Central memory CD8-positive, alpha-beta T cell (primary cell): ENCODE results near the gene CSTF3.
"Not testable (repeated sequence)": the region's sequence is repeated elsewhere in the genome, so short reads cannot be mapped to it uniquely, and the experiment has no call there.

ENCODE experiments used
- ATAC-seq: fragments of 150-1000 bp; cut with Tn5 transposase; replicated peaks from 2 replicates; pipeline ENCODE4 v1.10.0; 2022; ENCODE audit warnings: mild to moderate bottlenecking, moderate FRiP score, moderate number of reproducible peaks; ENCODE audit not compliant: poor library complexity, severe bottlenecking; ENCODE audit errors: extremely low read depth
- DNase-seq, 2 donors: peaks; one replicate each; pipeline ENCODE4 v3.0.0; 2021; ENCODE audit warnings: low spot score in 2 of 2
- H3K27ac Mint-ChIP-seq: one replicate; pipeline ENCODE4 v1.8.0; 2022; ENCODE audit warnings: low read depth, mild to moderate bottlenecking, moderate library complexity, mixed read lengths
- H3K27me3 Mint-ChIP-seq: one replicate; pipeline ENCODE4 v1.8.0; 2022; ENCODE audit warnings: mixed read lengths
- H3K36me3 Mint-ChIP-seq: one replicate; pipeline ENCODE4 v1.8.0; 2022; ENCODE audit warnings: mild to moderate bottlenecking, moderate library complexity, mixed read lengths; ENCODE audit not compliant: insufficient read depth
- H3K4me1 Mint-ChIP-seq: one replicate; pipeline ENCODE4 v1.8.0; 2022; ENCODE audit warnings: mixed read lengths
- H3K4me3 Mint-ChIP-seq: one replicate; pipeline ENCODE4 v1.8.0; 2022; ENCODE audit warnings: mild to moderate bottlenecking, moderate library complexity, mixed read lengths
- H3K9me3 Mint-ChIP-seq: one replicate; pipeline ENCODE4 v1.8.0; 2022; ENCODE audit warnings: mixed read lengths

The CSTF3 gene

DNA sequence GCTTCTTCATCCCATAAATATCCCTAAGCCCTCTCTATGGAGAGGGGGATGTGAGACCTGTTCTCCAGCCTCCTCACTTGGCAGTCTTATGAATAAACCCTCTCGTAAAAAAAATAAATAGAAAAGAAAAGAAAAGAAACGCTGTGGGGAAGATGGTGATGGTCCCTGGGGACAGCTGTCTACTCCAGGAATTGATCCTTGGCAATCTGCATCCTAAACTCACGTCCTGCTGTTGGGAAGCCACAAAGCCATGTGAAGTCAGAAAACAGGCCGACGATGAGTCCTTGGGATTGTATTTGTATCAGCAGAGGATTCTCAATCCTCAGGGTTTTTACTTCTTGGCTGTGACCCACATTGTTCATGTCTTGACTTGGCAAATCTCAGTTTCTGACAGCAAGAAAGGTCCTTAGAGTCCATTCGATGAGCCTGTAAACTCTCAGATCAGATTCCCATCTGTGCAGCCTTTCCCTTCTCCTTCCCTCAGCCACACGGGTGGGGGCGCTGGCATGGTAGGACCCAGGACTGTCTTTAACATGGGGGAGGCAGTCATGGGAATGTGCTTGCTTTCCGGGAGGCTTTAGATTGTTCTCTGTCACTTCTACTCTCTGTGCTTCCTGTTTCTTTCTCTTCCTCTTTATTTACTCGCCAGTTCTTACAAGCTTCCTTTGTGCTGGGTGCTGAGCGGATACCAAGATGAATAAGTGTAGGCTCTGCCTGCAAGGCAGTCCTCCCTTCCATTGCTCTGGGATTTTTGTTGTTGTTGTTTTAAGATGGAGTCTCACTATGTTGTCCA, 97.1 kb downstream of the CSTF3 start:
- Mint-ChIP-seq H3K27me3 (no peaks in the 10 kb centered on the region), H3K9me3 (no peaks in the 10 kb centered on the region), H3K27ac (peak overlapping the region; percentile 78), H3K4me3 (peak overlapping the region; percentile 4), H3K36me3 (peaks cover 30% of the 10 kb centered on the region), H3K4me1 (peaks cover 26% of the 10 kb centered on the region)
- no peak for ATAC-seq
- no peak for DNase-seq

GRCh38 chr11:33063326-33063881, 97.9 kb downstream of the CSTF3 start:
- DNase-seq (no peak), ATAC-seq (peak; percentile 14)
- Mint-ChIP-seq H3K4me1 (peaks cover 26% of the 10 kb centered on the region), H3K36me3 (peaks cover 35% of the 10 kb centered on the region), H3K27me3 (no peaks in the 10 kb centered on the region), H3K9me3 (no peaks in the 10 kb centered on the region), H3K27ac (peak overlapping the region; percentile 78), H3K4me3 (no peak overlapping the region)

DNA sequence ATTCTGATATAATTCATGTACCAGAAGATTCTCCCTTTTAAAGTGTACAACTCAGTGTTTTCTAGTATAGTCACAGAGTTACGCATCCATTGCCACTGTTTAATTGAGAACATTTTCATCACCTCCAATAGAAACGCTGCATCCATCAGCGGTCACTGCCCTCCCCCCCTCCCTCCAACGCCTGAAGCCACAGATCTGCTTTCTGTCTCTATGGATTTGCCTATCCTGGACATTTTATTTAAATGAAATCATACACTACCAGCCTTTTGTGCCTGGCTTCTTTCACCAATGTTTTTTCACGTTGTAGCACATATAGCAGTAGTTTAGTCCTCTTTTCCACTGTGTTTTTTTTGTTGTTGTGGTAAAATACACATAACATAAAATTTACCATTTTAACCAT, 99.1 kb downstream of the CSTF3 start:
- DNase-seq (no peak), ATAC-seq (no peak)
- H3K4me3 Mint-ChIP-seq, result no peak overlapping the region
- H3K9me3 Mint-ChIP-seq, result no peaks in the 10 kb centered on the region
- peaks cover 39% of the 10 kb centered on the region for H3K36me3 Mint-ChIP-seq
- peaks cover 26% of the 10 kb centered on the region for H3K4me1 Mint-ChIP-seq
- H3K27ac Mint-ChIP-seq, result peak overlapping the region; percentile 78
- no peaks in the 10 kb centered on the region for H3K27me3 Mint-ChIP-seq

GRCh38 chr11:33060271-33060670, 101.0 kb downstream of the CSTF3 start:
- Mint-ChIP-seq H3K4me3 (no peak overlapping the region), H3K27me3 (no peaks in the 10 kb centered on the region), H3K9me3 (no peaks in the 10 kb centered on the region), H3K4me1 (peaks cover 19% of the 10 kb centered on the region), H3K36me3 (peaks cover 31% of the 10 kb centered on the region), H3K27ac (peak overlapping the region; percentile 66)
- no peak for DNase-seq
- no peak for ATAC-seq

- peaks cover 14% of the 10 kb centered on the region for H3K4me1 Mint-ChIP-seq
- H3K27me3 Mint-ChIP-seq, result no peaks in the 10 kb centered on the region
- DNase-seq (no peak), ATAC-seq (no peak)
- peaks cover 31% of the 10 kb centered on the region for H3K36me3 Mint-ChIP-seq
- peak overlapping the region; percentile 66 for H3K27ac Mint-ChIP-seq
- no peaks in the 10 kb centered on the region for H3K9me3 Mint-ChIP-seq
- no peak overlapping the region for H3K4me3 Mint-ChIP-seq
Measured at GRCh38 chr11:33059331-33060007, 101.8 kb downstream of the CSTF3 start.

GRCh38 chr11:33057284-33057683, 104.0 kb downstream of the CSTF3 start:
- Mint-ChIP-seq H3K36me3 (peaks cover 26% of the 10 kb centered on the region), H3K27ac (no peak overlapping the region), H3K4me1 (no peaks in the 10 kb centered on the region), H3K9me3 (no peaks in the 10 kb centered on the region), H3K27me3 (no peaks in the 10 kb centered on the region), H3K4me3 (no peak overlapping the region)
- DNase-seq, result no peak
- ATAC-seq, result no peak

DNA sequence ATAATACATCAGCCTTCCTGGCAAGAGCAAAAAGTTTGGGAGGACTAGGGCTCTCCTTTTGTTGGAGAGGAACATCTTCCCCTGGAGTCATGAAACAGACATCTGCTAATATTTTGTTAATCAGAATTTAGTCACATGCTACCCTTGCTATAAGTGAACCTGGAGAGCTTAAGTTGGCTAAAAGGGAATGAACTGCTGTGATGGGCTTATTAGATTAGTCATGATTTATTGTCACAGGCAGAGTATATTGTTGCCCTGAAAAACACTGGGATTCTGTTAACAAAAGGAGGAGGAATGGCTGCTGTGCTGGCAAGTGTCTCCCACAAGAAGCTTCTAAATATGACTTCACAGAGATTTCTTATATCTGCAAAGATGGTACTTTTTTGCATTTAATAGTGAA, 105.9 kb downstream of the CSTF3 start:
- H3K36me3 Mint-ChIP-seq, result peaks cover 25% of the 10 kb centered on the region
- H3K27ac Mint-ChIP-seq, result no peak overlapping the region
- H3K4me3 Mint-ChIP-seq, result no peak overlapping the region
- ATAC-seq (no peak), DNase-seq (no peak)
- no peaks in the 10 kb centered on the region for H3K27me3 Mint-ChIP-seq
- no peaks in the 10 kb centered on the region for H3K9me3 Mint-ChIP-seq
- no peaks in the 10 kb centered on the region for H3K4me1 Mint-ChIP-seq

- DNase-seq, result no peak
- Mint-ChIP-seq H3K36me3 (peaks cover 20% of the 10 kb centered on the region), H3K27ac (no peak overlapping the region), H3K9me3 (no peaks in the 10 kb centered on the region), H3K4me1 (no peaks in the 10 kb centered on the region), H3K27me3 (no peaks in the 10 kb centered on the region), H3K4me3 (no peak overlapping the region)
- no peak for ATAC-seq
Measured at GRCh38 chr11:33052231-33052630, 109.0 kb downstream of the CSTF3 start.

- H3K27ac Mint-ChIP-seq, H3K27me3 Mint-ChIP-seq, H3K4me1 Mint-ChIP-seq, DNase-seq, H3K9me3 Mint-ChIP-seq, H3K4me3 Mint-ChIP-seq, ATAC-seq: not testable (repeated sequence)
- peaks cover 30% of the 10 kb centered on the region for H3K36me3 Mint-ChIP-seq
Measured at GRCh38 chr11:33049565-33050408, 111.5 kb downstream of the CSTF3 start.

DNA sequence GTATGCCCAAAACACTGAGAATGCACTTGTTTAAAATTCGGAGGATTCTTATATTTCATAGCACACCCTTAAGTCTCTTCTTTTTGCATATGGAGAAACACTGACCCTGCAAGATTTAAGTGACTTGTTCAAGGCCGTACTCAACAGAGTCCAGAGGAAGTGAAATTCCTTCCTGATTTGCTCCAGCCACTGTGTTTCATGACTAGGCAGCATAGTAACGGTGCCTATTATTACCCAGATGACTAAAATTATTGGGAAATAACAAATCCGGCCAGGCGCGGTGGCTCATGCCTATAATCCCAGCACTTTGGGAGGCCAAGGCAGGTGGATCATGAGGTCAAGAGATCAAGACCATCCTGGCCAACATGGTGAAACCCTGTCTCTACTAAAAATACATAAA, 112.6 kb downstream of the CSTF3 start:
- not testable (repeated sequence) for H3K4me1 Mint-ChIP-seq, H3K4me3 Mint-ChIP-seq, H3K9me3 Mint-ChIP-seq, ATAC-seq, DNase-seq, H3K27me3 Mint-ChIP-seq, H3K27ac Mint-ChIP-seq
- H3K36me3 Mint-ChIP-seq, result peaks cover 30% of the 10 kb centered on the region

DNA sequence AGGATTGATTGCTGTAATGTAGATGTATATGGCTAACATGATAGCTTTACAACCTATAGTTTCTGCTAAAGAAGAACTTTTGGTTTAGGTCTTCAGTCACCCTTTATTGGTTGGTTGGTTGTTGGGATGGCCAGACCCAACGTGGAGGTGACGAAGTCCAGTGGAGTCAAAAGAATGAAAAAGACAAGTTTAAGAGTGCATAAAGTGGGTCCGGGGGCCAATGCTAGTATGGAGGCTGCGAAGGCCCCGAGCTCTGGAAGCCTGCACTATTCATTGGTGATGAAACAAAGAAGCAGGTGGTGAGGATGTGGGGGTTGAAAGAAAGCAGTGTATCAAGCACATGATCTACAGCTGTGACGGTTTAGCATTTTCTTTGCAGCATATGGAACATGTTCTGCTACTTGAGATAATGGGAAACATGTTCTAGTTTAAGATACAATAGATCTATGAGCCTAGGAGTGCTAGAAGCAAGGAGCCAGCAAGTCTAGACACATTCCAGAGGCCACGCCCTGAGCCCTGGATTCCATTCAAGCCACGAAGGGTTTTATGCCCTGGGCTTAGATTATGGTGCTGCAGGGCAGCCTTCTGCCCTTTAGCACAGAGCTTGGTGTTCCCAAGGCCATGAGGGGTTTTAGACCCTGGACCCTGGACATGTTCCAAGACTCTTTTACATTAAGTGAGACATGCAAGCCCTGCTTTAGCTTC, 115.6 kb downstream of the CSTF3 start:
- ATAC-seq (no peak), DNase-seq (no peak)
- H3K4me1 Mint-ChIP-seq, result peaks cover 6% of the 10 kb centered on the region
- no peaks in the 10 kb centered on the region for H3K9me3 Mint-ChIP-seq
- no peak overlapping the region for H3K27ac Mint-ChIP-seq
- no peaks in the 10 kb centered on the region for H3K27me3 Mint-ChIP-seq
- no peak overlapping the region for H3K4me3 Mint-ChIP-seq
- H3K36me3 Mint-ChIP-seq, result peaks cover 31% of the 10 kb centered on the region

DNA sequence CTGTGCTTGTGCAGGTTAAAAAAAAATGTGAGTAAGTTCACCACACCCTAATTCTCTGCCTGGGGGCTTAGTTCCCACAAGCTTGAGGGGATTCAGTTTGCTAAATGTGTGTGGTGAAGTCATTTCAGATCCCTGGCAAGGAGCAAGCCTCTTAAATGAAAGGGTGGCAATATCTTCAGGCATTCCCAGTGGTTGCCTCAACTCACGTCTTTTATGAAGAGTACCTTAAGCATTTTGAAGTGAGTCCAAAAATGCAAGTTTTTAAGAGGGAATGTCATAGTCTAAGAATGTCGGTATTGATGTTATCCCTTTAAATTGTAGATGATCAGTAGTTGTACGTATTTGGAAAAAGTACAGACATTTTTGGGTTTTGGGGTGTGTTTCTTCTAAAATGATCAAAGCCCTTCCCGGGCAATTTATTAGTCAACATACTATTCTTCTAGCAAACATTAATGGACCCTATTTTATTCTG, 117.0 kb downstream of the CSTF3 start:
- Mint-ChIP-seq H3K4me3 (no peak overlapping the region), H3K36me3 (peaks cover 36% of the 10 kb centered on the region), H3K9me3 (no peaks in the 10 kb centered on the region), H3K4me1 (peaks cover 12% of the 10 kb centered on the region), H3K27me3 (no peaks in the 10 kb centered on the region), H3K27ac (no peak overlapping the region)
- DNase-seq (no peak), ATAC-seq (no peak)
